A673 (cell line): ENCODE measurements around the gene GSE1. TPM values are rescaled to one million over a fixed set of nuclear protein-coding genes. Genes with fewer than 3 reads are reported as not detected.

Experiments used
- BruUV-seq: library from RNA; stranded (reverse); fragments of 400-500 nt; replicated peaks from 2 replicates; lab custom pipeline; 2021; lab: Mats Ljungman, UMichigan
- CTCF ChIA-PET: fragments of 300-600 bp; sonication (Branson Sonifier 250); formaldehyde crosslinking; loops from one replicate; lab custom pipeline; 2022; ENCODE audit warnings: antibody characterized with exemption; lab: Charles Lee
- POLR2A ChIA-PET: fragments of 300-600 bp; sonication (Branson Sonifier 250); formaldehyde crosslinking; loops from one replicate; lab custom pipeline; 2022; ENCODE audit warnings: antibody characterized with exemption; ENCODE audit not compliant: low non-redundant PET; lab: Charles Lee
- DNase-seq: peaks from one replicate; pipeline ENCODE4 v3.0.0-alpha.2; 2015; ENCODE audit warnings: low spot score
- H3K27ac ChIP-seq: fragments of 200-600 bp; sonication (generic); 2 replicates; pipeline ENCODE4 v1.5.1; 2016; ENCODE audit warnings: mixed run types, low read depth, mild to moderate bottlenecking, mixed read lengths, antibody characterized with exemption, low read length; ENCODE audit not compliant: poor library complexity, severe bottlenecking
- H3K27me3 ChIP-seq: fragments of 200-600 bp; sonication (generic); replicated peaks from 2 replicates; pipeline ENCODE4 v1.6.1; 2017; ENCODE audit warnings: mixed run types, low read depth, mild to moderate bottlenecking, mixed read lengths, antibody characterized with exemption, low read length; ENCODE audit not compliant: insufficient read depth, poor library complexity
- H3K36me3 ChIP-seq: fragments of 200-600 bp; sonication (generic); 2 replicates; pipeline ENCODE4 v1.6.1; 2016; ENCODE audit warnings: mixed run types, mild to moderate bottlenecking, mixed read lengths, antibody characterized with exemption, low read length; ENCODE audit not compliant: insufficient read depth, poor library complexity, severe bottlenecking
- H3K4me1 ChIP-seq: fragments of 200-600 bp; sonication (generic); 2 replicates; pipeline ENCODE4 v1.6.1; 2017; ENCODE audit warnings: mixed run types, mild to moderate bottlenecking, mixed read lengths, antibody characterized with exemption, low read length; ENCODE audit not compliant: insufficient read depth, poor library complexity, severe bottlenecking
- H3K4me3 ChIP-seq: fragments of 200-600 bp; sonication (generic); 2 replicates; pipeline ENCODE4 v1.5.1; 2016; ENCODE audit warnings: low read depth, mixed run types, mild to moderate bottlenecking, mixed read lengths, low read length; ENCODE audit not compliant: poor library complexity, severe bottlenecking
- H3K9me3 ChIP-seq: fragments of 200-600 bp; sonication (generic); 2 replicates; pipeline ENCODE4 v1.6.1; 2016; ENCODE audit warnings: mixed run types, low read depth, mild to moderate bottlenecking, mixed read lengths, antibody characterized with exemption, low read length; ENCODE audit not compliant: poor library complexity, severe bottlenecking
- CTCF ChIP-seq: fragments of 300-800, 200-600 bp; sonication (generic); conservative IDR thresholded peaks from 2 replicates; pipeline ENCODE4 v1.5.1; 2017; ENCODE audit warnings: low read depth, mild to moderate bottlenecking, antibody characterized with exemption, low read length, moderate library complexity, mixed read lengths
- EZH2 ChIP-seq: fragments of 200-600 bp; sonication (generic); IDR thresholded peaks from 2 replicates; pipeline ENCODE4 v1.6.1; 2017; ENCODE audit warnings: borderline replicate concordance, low read depth, mild to moderate bottlenecking, mixed read lengths, antibody characterized with exemption, low read length; ENCODE audit not compliant: poor library complexity, severe bottlenecking
- intact Hi-C: fragments of 100-400 bp; cut with micrococcal nuclease; formaldehyde crosslinking; loops from one replicate; pipeline ENCODE4 v1.10.0; 2022; ENCODE audit not compliant: unreplicated experiment
- total RNA-seq: library from RNA; stranded (reverse); gene quantifications from 2 replicates; pipeline ENCODE4 v1.2.3, GENCODE V29; 2021

Gene GSE1
- total RNA-seq, 1 experiment from 2014 or later, result 64.2 TPM

DNA sequence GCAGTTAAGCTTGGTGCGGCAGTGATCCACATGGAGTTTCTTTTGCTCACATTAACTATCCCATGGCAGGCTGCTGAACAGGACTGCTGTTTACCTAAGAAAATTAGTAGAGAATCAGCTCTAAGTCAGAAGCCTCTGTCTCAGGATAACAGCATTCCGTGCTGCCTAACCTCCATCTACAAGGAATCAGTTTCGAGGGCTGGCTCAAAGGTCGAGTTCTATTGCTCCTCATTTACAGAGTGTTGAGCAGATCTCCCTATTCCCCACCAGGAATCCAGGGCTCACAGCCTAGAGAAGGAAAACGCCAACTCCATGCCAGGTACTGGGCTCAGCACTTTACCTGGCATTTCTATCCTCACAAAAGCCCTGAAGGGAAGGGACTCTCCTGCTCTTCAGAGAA is 65.7 kb downstream of the GSE1 start:
- ChIA-PET CTCF (no interaction called here), POLR2A (no interaction called here)
- H3K27me3 ChIP-seq, result no peaks in the 10 kb centered on the region
- intact Hi-C loops, result no loop called here
- BruUV-seq, result no TSS peak
- no peak for DNase-seq
- peaks cover 10% of the 10 kb centered on the region for H3K4me1 ChIP-seq
- TF ChIP-seq EZH2 (no peak), CTCF (no peak)
- no peaks in the 10 kb centered on the region for H3K9me3 ChIP-seq
- no peak overlapping the region for H3K4me3 ChIP-seq
- peaks cover 85% of the 10 kb centered on the region for H3K36me3 ChIP-seq
- H3K27ac ChIP-seq, result no peak overlapping the region

- Histone ChIP-seq H3K36me3 (peaks cover 79% of the 10 kb centered on the region), H3K9me3 (no peaks in the 10 kb centered on the region), H3K4me3 (no peak overlapping the region), H3K4me1 (no peaks in the 10 kb centered on the region), H3K27ac (no peak overlapping the region), H3K27me3 (no peaks in the 10 kb centered on the region)
- no TSS peak for BruUV-seq
- no peak for DNase-seq
- ChIA-PET POLR2A (no interaction called here), CTCF (no interaction called here)
- intact Hi-C loops, result no loop called here
- TF ChIP-seq CTCF (no peak), EZH2 (no peak)
Measured at GRCh38 chr16:85679870-85680269, 66.7 kb downstream of the GSE1 start.

DNA sequence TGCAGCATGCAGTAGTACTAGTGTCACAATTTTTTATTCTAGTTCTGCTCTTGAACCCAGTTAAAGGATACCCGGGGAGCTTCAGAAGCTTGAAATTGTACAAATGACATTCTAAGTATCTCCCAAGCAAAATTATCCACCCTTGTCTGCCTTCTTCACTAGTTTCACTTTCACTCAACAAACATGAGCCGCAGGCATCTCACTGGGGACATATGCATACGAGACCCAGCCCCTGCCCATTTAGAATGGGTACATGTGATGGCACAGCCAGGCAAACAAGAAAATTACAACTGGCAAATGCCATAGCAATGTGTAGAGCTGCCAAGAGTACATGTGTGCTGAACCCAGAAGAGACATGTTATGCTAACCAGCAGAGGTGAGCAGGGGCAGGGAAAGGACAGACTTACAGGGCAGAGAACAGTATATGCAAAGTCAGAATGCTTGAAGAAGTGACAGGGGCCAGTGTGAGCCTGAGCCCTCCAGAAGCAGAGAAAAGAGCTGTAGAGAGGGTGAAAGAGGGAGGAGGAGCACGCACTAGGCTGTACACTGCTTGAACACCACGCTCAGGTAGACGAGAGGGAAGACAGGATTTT is 67.3 kb downstream of the GSE1 start:
- Histone ChIP-seq H3K36me3 (peaks cover 78% of the 10 kb centered on the region), H3K27ac (no peak overlapping the region), H3K4me3 (no peak overlapping the region), H3K27me3 (no peaks in the 10 kb centered on the region), H3K9me3 (no peaks in the 10 kb centered on the region), H3K4me1 (no peaks in the 10 kb centered on the region)
- no TSS peak for BruUV-seq
- DNase-seq, result no peak
- intact Hi-C loops, result no loop called here
- ChIA-PET POLR2A (no interaction called here), CTCF (no interaction called here)
- TF ChIP-seq CTCF, result no peak
